H9 (cell line): ENCODE measurements around the gene DDOST. TPM values are rescaled to one million over a fixed set of nuclear protein-coding genes. Genes with fewer than 3 reads are reported as not detected.

Experiments used
- DNase-seq: peaks from one replicate; pipeline ENCODE4 v3.0.0-alpha.2; 2017
- H2AFZ ChIP-seq: one replicate; pipeline ENCODE4 v1.6.1; 2013; ENCODE audit warnings: mild to moderate bottlenecking, low read length, control low read depth, moderate library complexity
- H2AK5ac ChIP-seq: 2 replicates; pipeline ENCODE4 v1.6.1; 2013; ENCODE audit warnings: low read length, control low read depth, mixed read lengths; ENCODE audit not compliant: insufficient read length
- H2BK120ac ChIP-seq: one replicate; pipeline ENCODE4 v1.6.1; 2013; ENCODE audit warnings: low read depth, mild to moderate bottlenecking, low read length, control low read depth, inconsistent platforms; ENCODE audit not compliant: poor library complexity, severe bottlenecking
- H2BK12ac ChIP-seq: 2 replicates; pipeline ENCODE4 v1.6.1; 2013; ENCODE audit warnings: low read length, control low read depth, mixed read lengths, low read depth; ENCODE audit not compliant: insufficient read length
- H2BK15ac ChIP-seq: 2 replicates; pipeline ENCODE4 v1.6.1; 2013; ENCODE audit warnings: low read depth, low read length, control low read depth
- H2BK20ac ChIP-seq: one replicate; pipeline ENCODE4 v1.6.1; 2013; ENCODE audit warnings: low read depth, mild to moderate bottlenecking, low read length, control low read depth, inconsistent platforms; ENCODE audit not compliant: poor library complexity, severe bottlenecking
- H2BK5ac ChIP-seq: 2 replicates; pipeline ENCODE4 v1.6.1; 2013; ENCODE audit warnings: low read length, control low read depth, mixed read lengths; ENCODE audit not compliant: insufficient read length
- H3K14ac ChIP-seq: 2 replicates; pipeline ENCODE4 v1.6.1; 2013; ENCODE audit warnings: low read length, control low read depth; ENCODE audit not compliant: insufficient read depth
- H3K18ac ChIP-seq: 2 replicates; pipeline ENCODE4 v1.6.1; 2013; ENCODE audit warnings: low read depth, mild to moderate bottlenecking, mixed read lengths, low read length, control low read depth; ENCODE audit not compliant: insufficient read length
- H3K23ac ChIP-seq: 2 replicates; pipeline ENCODE4 v1.6.1; 2013; ENCODE audit warnings: low read length, control low read depth, mixed read lengths, low read depth; ENCODE audit not compliant: insufficient read length
- H3K23me2 ChIP-seq: 2 replicates; pipeline ENCODE4 v1.6.1; 2013; ENCODE audit warnings: low read depth, mild to moderate bottlenecking, mixed read lengths, low read length, control low read depth; ENCODE audit not compliant: insufficient read length, poor library complexity, severe bottlenecking
- H3K27ac ChIP-seq: 2 replicates; pipeline ENCODE4 v1.5.1; 2013; ENCODE audit warnings: low read length, control low read depth, mixed read lengths, low read depth; ENCODE audit not compliant: insufficient read length
- H3K27me3 ChIP-seq: 2 replicates; pipeline ENCODE4 v1.6.1; 2013; ENCODE audit warnings: low read length, control low read depth, inconsistent platforms; ENCODE audit not compliant: insufficient read depth
- H3K4ac ChIP-seq: 2 replicates; pipeline ENCODE4 v1.6.1; 2013; ENCODE audit warnings: low read depth, mild to moderate bottlenecking, control low read depth, inconsistent platforms, low read length, moderate library complexity
- H3K4me1 ChIP-seq: 2 replicates; pipeline ENCODE4 v1.6.1; 2013; ENCODE audit warnings: low read length, control low read depth, inconsistent platforms; ENCODE audit not compliant: insufficient read depth
- H3K4me2 ChIP-seq: 2 replicates; pipeline ENCODE4 v1.6.1; 2013; ENCODE audit warnings: low read length, control low read depth, mixed read lengths; ENCODE audit not compliant: insufficient read length, insufficient read depth
- H3K56ac ChIP-seq: 2 replicates; pipeline ENCODE4 v1.6.1; 2013; ENCODE audit warnings: low read depth, mild to moderate bottlenecking, mixed read lengths, low read length, control low read depth; ENCODE audit not compliant: insufficient read length
- H3K79me1 ChIP-seq: 2 replicates; pipeline ENCODE4 v1.6.1; 2013; ENCODE audit warnings: low read depth, mild to moderate bottlenecking, moderate library complexity, low read length, control low read depth, inconsistent platforms; ENCODE audit not compliant: insufficient read depth, poor library complexity, severe bottlenecking
- H3K79me2 ChIP-seq: 2 replicates; pipeline ENCODE4 v1.6.1; 2013; ENCODE audit warnings: low read length, control low read depth, inconsistent platforms; ENCODE audit not compliant: insufficient read depth
- H3K9ac ChIP-seq: 2 replicates; pipeline ENCODE4 v1.6.1; 2013; ENCODE audit warnings: low read length, control low read depth, mixed read lengths; ENCODE audit not compliant: insufficient read length; ENCODE audit errors: extremely low read depth
- H3K9me3 ChIP-seq: one replicate; pipeline ENCODE4 v1.6.1; 2013; ENCODE audit warnings: low read depth, low read length, inconsistent platforms; ENCODE audit not compliant: control insufficient read depth
- H3T11ph ChIP-seq: one replicate; pipeline ENCODE4 v1.6.1; 2013; ENCODE audit warnings: mild to moderate bottlenecking, low read length, control low read depth, inconsistent platforms
- H4K20me1 ChIP-seq: one replicate; pipeline ENCODE4 v1.6.1; 2013; ENCODE audit not compliant: control insufficient read depth, insufficient read length, insufficient read depth
- H4K5ac ChIP-seq: 2 replicates; pipeline ENCODE4 v1.6.1; 2013; ENCODE audit warnings: low read depth, mild to moderate bottlenecking, mixed read lengths, low read length, control low read depth; ENCODE audit not compliant: insufficient read length
- H4K8ac ChIP-seq: replicated peaks from 2 replicates; pipeline ENCODE4 v1.6.1; 2013; ENCODE audit warnings: low read length, control low read depth, mixed read lengths, low read depth; ENCODE audit not compliant: insufficient read length
- H4K91ac ChIP-seq: 2 replicates; pipeline ENCODE4 v1.6.1; 2013; ENCODE audit warnings: low read depth, mild to moderate bottlenecking, moderate library complexity, mixed read lengths, low read length, control low read depth; ENCODE audit not compliant: insufficient read length
- H3K27ac Mint-ChIP-seq, 3 experiments: 2 replicates in 2 of 3; 3 replicates in 1 of 3; pipeline ENCODE4 v1.8.0; 2020 to 2021; ENCODE audit warnings: mixed read lengths in 3 of 3, mild to moderate bottlenecking in 1 of 3, moderate library complexity in 1 of 3
- H3K27me3 Mint-ChIP-seq: 2 replicates; pipeline ENCODE4 v1.8.0; 2021; ENCODE audit warnings: low read depth, mild to moderate bottlenecking, moderate library complexity, mixed read lengths
- H3K36me3 Mint-ChIP-seq, 3 experiments: 2 replicates in 2 of 3; 3 replicates in 1 of 3; pipeline ENCODE4 v1.8.0; 2020 to 2021; ENCODE audit warnings: low read depth in 3 of 3, mixed read lengths in 3 of 3; ENCODE audit not compliant: insufficient read depth in 1 of 3
- H3K4me1 Mint-ChIP-seq, 2 experiments: 2 replicates each; pipeline ENCODE4 v1.8.0; 2020; ENCODE audit warnings: mixed read lengths in 2 of 2
- H3K4me3 Mint-ChIP-seq, 2 experiments: 2 replicates in 1 of 2; 3 replicates in 1 of 2; pipeline ENCODE4 v1.8.0; 2020 to 2021; ENCODE audit warnings: mild to moderate bottlenecking in 2 of 2, mixed read lengths in 2 of 2, moderate library complexity in 1 of 2
- H3K9me3 Mint-ChIP-seq, 2 experiments: 2 replicates in 1 of 2; 3 replicates in 1 of 2; pipeline ENCODE4 v1.8.0; 2020; ENCODE audit warnings: mild to moderate bottlenecking in 2 of 2, mixed read lengths in 2 of 2, moderate library complexity in 1 of 2
- WGBS: extraction: QIAGEN DNeasy Blood & Tissue Kit; methylation state at CpG from one replicate; pipeline ENCODE4 v1.1.7; 2013; ENCODE audit warnings: missing lambda C conversion rate, low lambda C conversion rate, mixed read lengths; ENCODE audit not compliant: insufficient read length; ENCODE audit errors: extremely low coverage; 5-methylcytosine and 5-hydroxymethylcytosine counted together
- total RNA-seq: library from RNA; stranded (reverse); gene quantifications from 2 replicates; pipeline ENCODE4 v1.2.1, GENCODE V29; 2021
- TF ChIP-seq, protein P1 (sequence below): fragments of 200-600 bp; sonication (generic); conservative IDR thresholded peaks from 3 replicates; pipeline ENCODE4 v1.8.0; 2021; ENCODE audit warnings: antibody characterized with exemption, mild to moderate bottlenecking

Gene DDOST
- total RNA-seq, 1 experiment from 2014 or later, result 255 TPM

DNA sequence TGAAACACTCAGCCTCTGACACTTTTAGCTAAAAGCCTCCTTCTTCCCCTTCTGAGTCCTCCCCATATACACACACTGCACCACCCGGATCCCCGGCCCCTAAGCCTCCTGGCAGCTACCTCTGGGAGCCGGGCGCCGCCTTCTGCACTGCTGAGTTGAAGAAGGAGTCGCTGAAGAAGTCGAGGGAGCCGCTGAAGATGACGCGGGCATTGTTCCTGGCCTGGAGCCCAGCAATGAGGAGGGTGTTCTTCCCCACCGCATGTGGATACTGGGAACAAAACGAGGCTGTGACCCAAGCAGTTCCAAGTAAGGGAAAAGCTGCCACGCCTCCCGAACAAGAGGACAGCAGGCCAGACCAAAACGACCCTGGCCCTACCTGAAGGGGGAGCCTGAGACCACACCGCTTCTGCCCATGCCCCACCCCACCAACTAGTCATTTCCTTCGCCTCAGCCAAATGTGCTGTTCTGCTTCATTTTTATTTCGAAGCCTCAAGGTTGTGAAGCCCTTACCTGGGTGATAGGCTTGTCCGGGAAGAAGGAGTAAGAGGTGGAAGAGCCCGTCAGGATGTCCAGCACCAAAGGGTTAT, 7.0 kb downstream of the DDOST start:
- Histone ChIP-seq H3K4ac (no peak overlapping the region), H2BK20ac (no peak overlapping the region), H2BK5ac (no peak overlapping the region), H3K14ac (no peak overlapping the region), H3K27ac (no peak overlapping the region), H3K9me3 (no peaks in the 10 kb centered on the region), H3K9ac (no peak overlapping the region), H2AK5ac (no peak overlapping the region), H4K91ac (no peak overlapping the region), H3K4me1 (no peaks in the 10 kb centered on the region), H3K79me2 (peaks cover 1% of the 10 kb centered on the region; the same call in 1 of the 2 replicates), H4K5ac (no peak overlapping the region), H3K18ac (no peak overlapping the region), H2BK12ac (no peak overlapping the region), H4K20me1 (no peaks in the 10 kb centered on the region), H2AFZ (no peak overlapping the region), H3K4me2 (no peak overlapping the region), H3K27me3 (no peaks in the 10 kb centered on the region), H2BK15ac (no peak overlapping the region), H4K8ac (no peak overlapping the region), H3K23me2 (no peaks in the 10 kb centered on the region), H3T11ph (no peak overlapping the region), H3K79me1 (peaks cover 3% of the 10 kb centered on the region), H3K23ac (no peak overlapping the region), H2BK120ac (no peak overlapping the region), H3K56ac (no peak overlapping the region)
- no peak overlapping the region for H3K27ac Mint-ChIP-seq
- H3K4me1 Mint-ChIP-seq, result peaks cover 0 to under 1% of the 10 kb centered on the region in 2 experiments; a peak in 1 of 4 replicates
- H3K36me3 Mint-ChIP-seq, result peaks cover 50 to 87% (median 85%) of the 10 kb centered on the region in 3 experiments; a peak in 6 of 7 replicates
- no peak overlapping the region; a peak in 1 of 5 replicates for H3K4me3 Mint-ChIP-seq
- WGBS, result no CpG with 5 or more reads among the region's 20 CpGs
- peak; percentile 60 for DNase-seq
- no peaks in the 10 kb centered on the region for H3K9me3 Mint-ChIP-seq
- TF ChIP-seq, protein P1, sequence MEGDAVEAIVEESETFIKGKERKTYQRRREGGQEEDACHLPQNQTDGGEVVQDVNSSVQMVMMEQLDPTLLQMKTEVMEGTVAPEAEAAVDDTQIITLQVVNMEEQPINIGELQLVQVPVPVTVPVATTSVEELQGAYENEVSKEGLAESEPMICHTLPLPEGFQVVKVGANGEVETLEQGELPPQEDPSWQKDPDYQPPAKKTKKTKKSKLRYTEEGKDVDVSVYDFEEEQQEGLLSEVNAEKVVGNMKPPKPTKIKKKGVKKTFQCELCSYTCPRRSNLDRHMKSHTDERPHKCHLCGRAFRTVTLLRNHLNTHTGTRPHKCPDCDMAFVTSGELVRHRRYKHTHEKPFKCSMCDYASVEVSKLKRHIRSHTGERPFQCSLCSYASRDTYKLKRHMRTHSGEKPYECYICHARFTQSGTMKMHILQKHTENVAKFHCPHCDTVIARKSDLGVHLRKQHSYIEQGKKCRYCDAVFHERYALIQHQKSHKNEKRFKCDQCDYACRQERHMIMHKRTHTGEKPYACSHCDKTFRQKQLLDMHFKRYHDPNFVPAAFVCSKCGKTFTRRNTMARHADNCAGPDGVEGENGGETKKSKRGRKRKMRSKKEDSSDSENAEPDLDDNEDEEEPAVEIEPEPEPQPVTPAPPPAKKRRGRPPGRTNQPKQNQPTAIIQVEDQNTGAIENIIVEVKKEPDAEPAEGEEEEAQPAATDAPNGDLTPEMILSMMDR, result peak; percentile 50
- H3K27me3 Mint-ChIP-seq, result no peaks in the 10 kb centered on the region
